Posterior cingulate gyrus (tissue), 11 donors: ENCODE measurements around the gene DLGAP5.

Experiments
- DNase-seq, 10 donors: peaks; one replicate each; pipeline versions ENCODE4 v3.0.0 to v3.0.0-alpha.2; 2020 to 2021; ENCODE audit warnings: mixed read lengths in 3 of 10
- intact Hi-C: fragments of 100-400 bp; cut with DNase I; formaldehyde crosslinking; loops from one replicate; pipeline ENCODE4 v1.15.1; 2023

DLGAP5 gene

GRCh38 chr14:55115861-55116245 lies 75.5 kb downstream of the DLGAP5 start:
- no peak for DNase-seq
- intact Hi-C loops = no loop called here

GRCh38 chr14:55115460-55115859 lies 75.9 kb downstream of the DLGAP5 start:
- no peak for DNase-seq
- intact Hi-C loops = no loop called here

- intact Hi-C loops = no loop called here
- DNase-seq = no peak
These were observed 76.7 kb downstream of the DLGAP5 start for GRCh38 chr14:55114720-55115119.

- intact Hi-C loops = no loop called here
- no peak for DNase-seq
These were observed 80.2 kb downstream of the DLGAP5 start for GRCh38 chr14:55111122-55111708.

GRCh38 chr14:55109836-55110235 lies 81.5 kb downstream of the DLGAP5 start:
- intact Hi-C loops = no loop called here
- DNase-seq = no peak

- intact Hi-C loops = no loop called here
- DNase-seq = peak in 8 of 10 donors; percentile 31 to 94 (median 64)
These were observed 83.4 kb downstream of the DLGAP5 start for GRCh38 chr14:55107766-55108554.

- no peak for DNase-seq
- intact Hi-C loops = no loop called here
These were observed 85.4 kb downstream of the DLGAP5 start for GRCh38 chr14:55105991-55106390.

- intact Hi-C loops = no loop called here
- no peak for DNase-seq
These were observed 87.1 kb downstream of the DLGAP5 start for GRCh38 chr14:55103971-55104954.

- no peak for DNase-seq
- intact Hi-C loops = no loop called here
These were observed 88.3 kb downstream of the DLGAP5 start for GRCh38 chr14:55103005-55103640.

- intact Hi-C loops = no loop called here
- peak; percentile 31 to 91 (median 63) for DNase-seq
These were observed 89.2 kb downstream of the DLGAP5 start for GRCh38 chr14:55102141-55102621.

- intact Hi-C loops = no loop called here
- no peak for DNase-seq
These were observed 89.7 kb downstream of the DLGAP5 start for GRCh38 chr14:55101698-55102097.

- intact Hi-C loops = no loop called here
- no peak for DNase-seq
These were observed 91.6 kb downstream of the DLGAP5 start for GRCh38 chr14:55099756-55100155.

- DNase-seq = no peak
- intact Hi-C loops = no loop called here
These were observed 92.9 kb downstream of the DLGAP5 start for GRCh38 chr14:55098561-55098898.
